ENCODE measurements around the gene CFHR2.
"Not testable (repeated sequence)": the region's sequence is repeated elsewhere in the genome, so short reads cannot be mapped to it uniquely, and the experiment has no call there.

The CFHR2 gene

DNA sequence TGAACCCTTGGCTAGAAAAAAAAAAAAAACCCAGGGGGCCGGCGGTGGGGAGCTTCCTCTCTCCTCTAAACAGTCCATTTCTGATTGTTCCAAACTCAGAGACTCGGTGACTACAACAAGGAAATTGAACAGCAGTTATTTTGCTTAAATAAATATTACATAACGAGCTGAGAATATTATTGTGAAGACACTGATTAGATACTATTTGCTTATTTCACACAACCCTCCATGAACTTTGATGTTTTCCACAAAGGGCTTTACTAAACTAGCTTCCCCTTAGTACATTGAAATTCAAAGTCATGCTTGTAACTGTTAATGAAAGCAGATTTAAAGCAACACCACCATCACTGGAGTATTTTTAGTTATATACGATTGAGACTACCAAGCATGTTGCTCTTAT lies 33.7 kb downstream of the CFHR2 start, which contains the start of gene CFHR5:
Gene CFHR5, plus strand, starts transcription at position 279 of the 400 bp plus-strand sequence. Its CDS starts 109 bp downstream, at position 388.
- H2BK12ac ChIP-seq (ENCODE audit: low read length in 2 of 2): no peak within 1 kb of the TSS
- H2AK5ac ChIP-seq (ENCODE audit: low read length, severe bottlenecking): no peak within 1 kb of the TSS
- no peak within 1 kb of the TSS for H2BK15ac ChIP-seq (ENCODE audit: low read depth, poor library complexity, severe bottlenecking)
- WGBS: 87% methylated on average over 2 of the region's 5 CpGs
- no peak within 1 kb of the TSS for H3K4me3 ChIP-seq (ENCODE audit: insufficient read depth in 1 of 2, low read depth in 1 of 2, low read length in 2 of 2)
- H2BK120ac ChIP-seq (ENCODE audit: low read depth, low read length): no peak within 1 kb of the TSS
- H3K23ac ChIP-seq (ENCODE audit: low read length in 2 of 2): no peak within 1 kb of the TSS
- no peak within 1 kb of the TSS for H4K8ac ChIP-seq (ENCODE audit: low read length)
- H3K14ac ChIP-seq (ENCODE audit: low read length in 2 of 2): no peak within 1 kb of the TSS
- no peaks in the 10 kb centered on the region for H3K36me3 ChIP-seq (ENCODE audit: control insufficient read depth in 1 of 2, insufficient read depth in 2 of 2, low read depth in 1 of 2, low read length in 2 of 2)
- no peak for DNase-seq
- no peak within 1 kb of the TSS for H3K4ac ChIP-seq (ENCODE audit: low read depth in 1 of 2, low read length in 2 of 2)
- H2BK5ac ChIP-seq (ENCODE audit: low read depth, low read length, poor library complexity, severe bottlenecking): no peak within 1 kb of the TSS
- no peak within 1 kb of the TSS for H3K9ac ChIP-seq (ENCODE audit: low read length)
- no peak within 1 kb of the TSS for H3K18ac ChIP-seq (ENCODE audit: low read depth in 1 of 2, low read length in 2 of 2)
- H3K9me3 ChIP-seq (ENCODE audit: control insufficient read depth, low read length): no peaks in the 10 kb centered on the region
- H3K79me1 ChIP-seq (replicated peaks; ENCODE audit: low read length, poor library complexity, severe bottlenecking): no peaks in the 10 kb centered on the region
- H3K27ac ChIP-seq (ENCODE audit: low read length, poor library complexity, severe bottlenecking): no peak within 1 kb of the TSS
- H3K27me3 ChIP-seq (ENCODE audit: control insufficient read depth in 1 of 2, insufficient read depth in 1 of 2, low read length in 2 of 2): no peaks in the 10 kb centered on the region
- H3K4me2 ChIP-seq (ENCODE audit: low read length, poor library complexity, severe bottlenecking): no peak within 1 kb of the TSS
- H3K4me1 ChIP-seq (ENCODE audit: control insufficient read depth, insufficient read depth, low read depth, low read length): no peaks in the 10 kb centered on the region
- H4K91ac ChIP-seq (ENCODE audit: low read length): no peak within 1 kb of the TSS
- H2AFZ ChIP-seq (ENCODE audit: low read depth, low read length): no peak within 1 kb of the TSS

DNA sequence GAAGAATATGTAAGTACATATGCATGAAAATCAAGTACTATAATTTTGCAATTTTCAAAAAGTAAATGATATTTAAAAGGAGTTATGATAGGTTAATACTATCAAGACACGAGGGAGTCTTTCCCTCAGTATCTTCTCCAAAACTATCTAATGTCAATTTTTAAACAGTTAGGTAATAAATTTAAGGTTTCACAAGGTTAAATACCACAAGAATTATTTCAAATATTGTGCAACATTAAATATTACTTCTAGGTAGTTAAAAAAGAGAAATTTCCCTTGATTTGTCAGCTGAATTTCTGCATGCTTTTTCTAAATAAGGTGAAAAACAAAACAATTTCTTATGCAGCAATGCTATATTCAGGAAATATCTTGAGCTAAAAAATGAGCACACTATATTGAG lies 37.3 kb downstream of the CFHR2 start:
- Histone ChIP-seq H3K23ac (ENCODE audit: low read length in 2 of 2) (no peak overlapping the region), H2BK5ac (ENCODE audit: low read depth, low read length, poor library complexity, severe bottlenecking) (no peak overlapping the region), H3K4me2 (ENCODE audit: low read length, poor library complexity, severe bottlenecking) (no peak overlapping the region), H2BK12ac (ENCODE audit: low read length in 2 of 2) (no peak overlapping the region), H3K9ac (ENCODE audit: low read length) (no peak overlapping the region), H3K36me3 (ENCODE audit: control insufficient read depth in 1 of 2, insufficient read depth in 2 of 2, low read depth in 1 of 2, low read length in 2 of 2) (no peaks in the 10 kb centered on the region), H3K4ac (ENCODE audit: low read depth in 1 of 2, low read length in 2 of 2) (no peak overlapping the region), H3K27me3 (ENCODE audit: control insufficient read depth in 1 of 2, insufficient read depth in 1 of 2, low read length in 2 of 2) (no peaks in the 10 kb centered on the region), H3K14ac (ENCODE audit: low read length in 2 of 2) (no peak overlapping the region), H3K9me3 (ENCODE audit: control insufficient read depth, low read length) (no peaks in the 10 kb centered on the region), H4K8ac (ENCODE audit: low read length) (no peak overlapping the region), H4K91ac (ENCODE audit: low read length) (no peak overlapping the region), H3K79me1 (replicated peaks; ENCODE audit: low read length, poor library complexity, severe bottlenecking) (no peaks in the 10 kb centered on the region), H2AFZ (ENCODE audit: low read depth, low read length) (no peak overlapping the region), H3K18ac (ENCODE audit: low read depth in 1 of 2, low read length in 2 of 2) (no peak overlapping the region), H3K27ac (ENCODE audit: low read length, poor library complexity, severe bottlenecking) (no peak overlapping the region), H3K4me3 (ENCODE audit: insufficient read depth in 1 of 2, low read depth in 1 of 2, low read length in 2 of 2) (no peak overlapping the region), H2BK120ac (ENCODE audit: low read depth, low read length) (no peak overlapping the region), H2AK5ac (ENCODE audit: low read length, severe bottlenecking) (no peak overlapping the region), H2BK15ac (ENCODE audit: low read depth, poor library complexity, severe bottlenecking) (no peak overlapping the region), H3K4me1 (ENCODE audit: control insufficient read depth, insufficient read depth, low read depth, low read length) (no peaks in the 10 kb centered on the region)
- DNase-seq: no peak
- no CpG with 5 or more reads among the region's 1 CpG for WGBS

DNA sequence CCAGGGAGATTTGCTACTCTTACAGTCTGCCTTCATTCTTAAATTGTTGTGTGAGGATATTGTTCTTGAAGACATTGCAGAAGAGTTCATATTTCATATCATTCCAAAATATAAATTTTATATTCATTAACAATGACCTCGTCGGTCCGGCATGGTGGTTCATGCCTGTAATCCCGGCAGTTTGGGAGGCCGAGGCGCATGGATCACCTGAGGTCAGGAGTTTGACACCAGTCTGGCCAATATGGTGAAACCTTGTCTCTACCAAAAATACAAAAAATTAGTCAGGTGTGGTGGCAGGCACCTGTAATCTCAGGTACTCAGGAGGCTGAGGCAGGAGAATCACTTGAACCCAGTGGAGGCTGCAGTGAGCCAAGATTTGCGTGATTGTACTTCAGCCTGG lies 38.7 kb downstream of the CFHR2 start:
- not testable (repeated sequence) for H3K9me3 ChIP-seq (ENCODE audit: control insufficient read depth, low read length); H3K23ac ChIP-seq (ENCODE audit: low read length in 2 of 2); H3K14ac ChIP-seq (ENCODE audit: low read length in 2 of 2); H4K8ac ChIP-seq (ENCODE audit: low read length); H2AK5ac ChIP-seq (ENCODE audit: low read length, severe bottlenecking); H2AFZ ChIP-seq (ENCODE audit: low read depth, low read length); H3K18ac ChIP-seq (ENCODE audit: low read depth in 1 of 2, low read length in 2 of 2); H3K9ac ChIP-seq (ENCODE audit: low read length); H3K27ac ChIP-seq (ENCODE audit: low read length, poor library complexity, severe bottlenecking); H4K91ac ChIP-seq (ENCODE audit: low read length); H2BK120ac ChIP-seq (ENCODE audit: low read depth, low read length); H2BK5ac ChIP-seq (ENCODE audit: low read depth, low read length, poor library complexity, severe bottlenecking); DNase-seq; H2BK12ac ChIP-seq (ENCODE audit: low read length in 2 of 2); H3K4ac ChIP-seq (ENCODE audit: low read depth in 1 of 2, low read length in 2 of 2); H3K36me3 ChIP-seq (ENCODE audit: control insufficient read depth in 1 of 2, insufficient read depth in 2 of 2, low read depth in 1 of 2, low read length in 2 of 2); H3K4me1 ChIP-seq (ENCODE audit: control insufficient read depth, insufficient read depth, low read depth, low read length); H3K4me2 ChIP-seq (ENCODE audit: low read length, poor library complexity, severe bottlenecking); H2BK15ac ChIP-seq (ENCODE audit: low read depth, poor library complexity, severe bottlenecking); H3K27me3 ChIP-seq (ENCODE audit: control insufficient read depth in 1 of 2, insufficient read depth in 1 of 2, low read length in 2 of 2); H3K4me3 ChIP-seq (ENCODE audit: insufficient read depth in 1 of 2, low read depth in 1 of 2, low read length in 2 of 2); H3K79me1 ChIP-seq (replicated peaks; ENCODE audit: low read length, poor library complexity, severe bottlenecking)
- 90% methylated on average over 7 of the region's 7 CpGs for WGBS

DNA sequence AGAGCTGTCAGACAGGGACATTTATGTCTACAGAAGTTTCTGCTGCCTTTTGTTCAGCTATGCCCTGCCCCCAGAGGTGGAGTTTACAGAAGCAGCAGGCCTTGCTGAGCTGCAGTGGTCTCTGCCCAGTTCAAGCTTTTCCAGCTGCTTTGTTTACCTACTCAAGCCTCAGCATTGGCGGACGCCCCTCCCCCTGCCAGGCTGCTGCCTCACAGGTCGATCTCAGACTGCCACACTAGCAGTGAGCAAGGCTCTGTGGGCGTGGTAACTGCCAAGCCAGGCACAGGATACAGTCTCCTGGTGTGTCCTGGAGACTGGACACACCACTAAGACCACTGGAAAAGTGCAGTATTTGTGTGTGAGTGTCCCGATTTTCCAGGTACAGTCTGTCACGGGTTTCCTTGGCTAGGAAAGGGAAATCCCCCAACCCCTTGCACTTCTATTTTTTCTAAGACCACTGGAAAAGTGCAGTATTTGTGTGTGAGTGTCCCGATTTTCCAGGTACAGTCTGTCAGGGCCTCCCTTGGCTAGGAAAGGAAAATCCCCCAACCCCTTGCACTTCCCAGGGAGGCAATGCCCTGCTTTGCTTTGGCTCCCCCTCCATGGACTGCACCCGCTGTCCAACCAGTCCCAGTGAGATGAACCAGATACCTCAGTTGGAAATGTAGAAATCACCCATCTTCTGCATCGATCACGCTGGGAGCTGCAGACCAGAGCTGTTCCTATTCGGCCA lies 48.5 kb downstream of the CFHR2 start:
- not testable (repeated sequence) for H3K36me3 ChIP-seq (ENCODE audit: control insufficient read depth in 1 of 2, insufficient read depth in 2 of 2, low read depth in 1 of 2, low read length in 2 of 2); H3K9ac ChIP-seq (ENCODE audit: low read length); H3K9me3 ChIP-seq (ENCODE audit: control insufficient read depth, low read length); H2AK5ac ChIP-seq (ENCODE audit: low read length, severe bottlenecking); H3K27me3 ChIP-seq (ENCODE audit: control insufficient read depth in 1 of 2, insufficient read depth in 1 of 2, low read length in 2 of 2); H3K27ac ChIP-seq (ENCODE audit: low read length, poor library complexity, severe bottlenecking); H2BK12ac ChIP-seq (ENCODE audit: low read length in 2 of 2); H3K79me1 ChIP-seq (replicated peaks; ENCODE audit: low read length, poor library complexity, severe bottlenecking); H2BK5ac ChIP-seq (ENCODE audit: low read depth, low read length, poor library complexity, severe bottlenecking); H3K23ac ChIP-seq (ENCODE audit: low read length in 2 of 2); H2BK15ac ChIP-seq (ENCODE audit: low read depth, poor library complexity, severe bottlenecking); H3K4me1 ChIP-seq (ENCODE audit: control insufficient read depth, insufficient read depth, low read depth, low read length); H4K91ac ChIP-seq (ENCODE audit: low read length); H3K4ac ChIP-seq (ENCODE audit: low read depth in 1 of 2, low read length in 2 of 2); H2BK120ac ChIP-seq (ENCODE audit: low read depth, low read length); H3K4me3 ChIP-seq (ENCODE audit: insufficient read depth in 1 of 2, low read depth in 1 of 2, low read length in 2 of 2)
- DNase-seq: peak; percentile 15
- Histone ChIP-seq H3K18ac (ENCODE audit: low read depth in 1 of 2, low read length in 2 of 2) (peak overlapping the region in 1 of 2 experiments; percentile 48), H2AFZ (ENCODE audit: low read depth, low read length) (peak overlapping the region; percentile 92), H3K4me2 (ENCODE audit: low read length, poor library complexity, severe bottlenecking) (peak overlapping the region; percentile 5), H3K14ac (ENCODE audit: low read length in 2 of 2) (peak overlapping the region in 1 of 2 experiments; percentile 55), H4K8ac (ENCODE audit: low read length) (peak overlapping the region; percentile 72)
- WGBS: 42% methylated on average over 8 of the region's 11 CpGs
